ENCODE data around the gene DACH1.

The DACH1 gene

GRCh38 chr13:71589032-71589431 lies 278.0 kb downstream of the DACH1 start:
- TF ChIP-seq ZFX (IDR thresholded peaks at IDR 0.05) = no peak
- TF ChIP-seq, protein P1, sequence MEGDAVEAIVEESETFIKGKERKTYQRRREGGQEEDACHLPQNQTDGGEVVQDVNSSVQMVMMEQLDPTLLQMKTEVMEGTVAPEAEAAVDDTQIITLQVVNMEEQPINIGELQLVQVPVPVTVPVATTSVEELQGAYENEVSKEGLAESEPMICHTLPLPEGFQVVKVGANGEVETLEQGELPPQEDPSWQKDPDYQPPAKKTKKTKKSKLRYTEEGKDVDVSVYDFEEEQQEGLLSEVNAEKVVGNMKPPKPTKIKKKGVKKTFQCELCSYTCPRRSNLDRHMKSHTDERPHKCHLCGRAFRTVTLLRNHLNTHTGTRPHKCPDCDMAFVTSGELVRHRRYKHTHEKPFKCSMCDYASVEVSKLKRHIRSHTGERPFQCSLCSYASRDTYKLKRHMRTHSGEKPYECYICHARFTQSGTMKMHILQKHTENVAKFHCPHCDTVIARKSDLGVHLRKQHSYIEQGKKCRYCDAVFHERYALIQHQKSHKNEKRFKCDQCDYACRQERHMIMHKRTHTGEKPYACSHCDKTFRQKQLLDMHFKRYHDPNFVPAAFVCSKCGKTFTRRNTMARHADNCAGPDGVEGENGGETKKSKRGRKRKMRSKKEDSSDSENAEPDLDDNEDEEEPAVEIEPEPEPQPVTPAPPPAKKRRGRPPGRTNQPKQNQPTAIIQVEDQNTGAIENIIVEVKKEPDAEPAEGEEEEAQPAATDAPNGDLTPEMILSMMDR (conservative IDR thresholded peaks at IDR 0.05) = no peak
- no peak overlapping the region for H3K27ac ChIP-seq

- H3K27ac ChIP-seq = no peak overlapping the region
- TF ChIP-seq, protein P1 (conservative IDR thresholded peaks at IDR 0.05) = no peak
- no peak for TF ChIP-seq ZFX (IDR thresholded peaks at IDR 0.05)
These were observed 279.2 kb downstream of the DACH1 start for GRCh38 chr13:71587817-71588216.

DNA sequence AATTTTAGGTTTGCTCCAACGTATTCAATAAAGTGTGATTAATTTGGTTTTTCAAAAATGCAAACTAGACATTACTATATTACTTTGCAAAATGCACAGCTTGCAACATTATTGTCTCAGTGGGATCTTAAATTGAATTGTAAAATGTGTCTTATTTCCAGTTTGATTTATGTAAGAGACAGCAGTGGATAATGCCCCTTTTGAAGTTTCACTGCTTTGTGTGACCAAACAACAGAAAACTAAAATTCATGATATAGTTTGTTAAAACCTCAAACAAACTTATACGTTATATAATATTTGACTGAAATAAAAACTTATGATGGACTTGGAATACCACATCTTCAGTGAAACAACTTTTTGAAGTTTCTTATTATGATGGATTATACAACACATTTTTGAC lies 279.8 kb downstream of the DACH1 start:
- H3K27ac ChIP-seq = no peak overlapping the region
- no peak for TF ChIP-seq ZFX (IDR thresholded peaks at IDR 0.05)
- TF ChIP-seq, protein P1 (conservative IDR thresholded peaks at IDR 0.05) = no peak

- TF ChIP-seq ZFX (IDR thresholded peaks at IDR 0.05) = no peak
- TF ChIP-seq, protein P1 (conservative IDR thresholded peaks at IDR 0.05) = no peak
- no peak overlapping the region for H3K27ac ChIP-seq
These were observed 283.4 kb downstream of the DACH1 start for GRCh38 chr13:71583581-71583980.

DNA sequence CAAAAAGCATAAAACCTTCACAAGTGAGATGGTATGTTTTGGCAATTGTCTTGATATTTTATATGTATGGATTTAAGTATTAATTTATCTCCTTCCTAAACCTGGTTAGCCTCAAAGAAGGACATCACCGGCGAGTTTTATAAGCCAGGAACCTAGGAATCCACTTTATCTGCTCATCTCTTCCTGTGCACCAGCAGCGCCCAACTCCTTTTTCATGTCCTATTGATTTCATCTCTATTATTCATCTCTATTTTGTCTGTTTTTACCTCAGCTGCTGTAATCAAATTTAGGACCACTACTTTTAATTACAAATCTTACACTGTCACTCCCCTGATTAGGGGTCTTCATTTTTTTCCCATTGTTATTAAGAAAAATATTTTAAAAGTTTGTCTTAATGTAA lies 286.4 kb downstream of the DACH1 start:
- H3K27ac ChIP-seq = no peak overlapping the region
- TF ChIP-seq ZFX (IDR thresholded peaks at IDR 0.05) = no peak

GRCh38 chr13:71578048-71578447 lies 289.0 kb downstream of the DACH1 start:
- no peak for TF ChIP-seq ZFX (IDR thresholded peaks at IDR 0.05)
- TF ChIP-seq, protein P1 (conservative IDR thresholded peaks at IDR 0.05) = no peak
- no peak overlapping the region for H3K27ac ChIP-seq

GRCh38 chr13:71577127-71577526 lies 289.9 kb downstream of the DACH1 start:
- no peak for TF ChIP-seq ZFX (IDR thresholded peaks at IDR 0.05)
- TF ChIP-seq, protein P1 (conservative IDR thresholded peaks at IDR 0.05) = no peak
- H3K27ac ChIP-seq = no peak overlapping the region

DNA sequence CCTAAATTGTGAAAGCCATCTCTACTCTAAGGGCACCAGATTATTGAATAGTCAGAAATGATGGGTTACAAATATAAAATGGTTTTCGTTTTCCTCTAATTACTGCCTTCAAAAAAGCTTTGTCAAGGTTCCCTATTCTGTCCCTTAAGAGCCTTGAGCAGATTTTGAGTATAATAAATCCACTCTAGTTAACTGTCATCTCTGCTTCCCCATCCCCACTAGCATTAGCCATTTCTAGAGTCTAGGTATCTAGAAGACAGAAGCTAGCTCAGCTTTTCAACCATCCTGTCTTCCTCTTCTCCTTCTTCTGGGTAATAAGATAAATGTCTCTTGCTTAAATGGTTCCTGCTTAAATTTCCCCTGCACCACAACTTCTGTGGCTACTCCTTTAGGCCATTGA lies 290.4 kb downstream of the DACH1 start:
- no peak overlapping the region for H3K27ac ChIP-seq
- TF ChIP-seq, protein P1 (conservative IDR thresholded peaks at IDR 0.05) = no peak
- no peak for TF ChIP-seq ZFX (IDR thresholded peaks at IDR 0.05)
